H9 (cell line): Measurements from ENCODE around the gene FAM3D. TPM values are rescaled to one million over a fixed set of nuclear protein-coding genes. Genes with fewer than 3 reads are reported as not detected.
"Not testable (repeated sequence)": the region's sequence is repeated elsewhere in the genome, so short reads cannot be mapped to it uniquely, and the experiment has no call there.

Experiments used
- DNase-seq: peaks from one replicate; pipeline ENCODE4 v3.0.0-alpha.2; 2017
- H2AFZ ChIP-seq: one replicate; pipeline ENCODE4 v1.6.1; 2013; ENCODE audit warnings: mild to moderate bottlenecking, low read length, control low read depth, moderate library complexity
- H2AK5ac ChIP-seq: 2 replicates; pipeline ENCODE4 v1.6.1; 2013; ENCODE audit warnings: low read length, control low read depth, mixed read lengths; ENCODE audit not compliant: insufficient read length
- H2BK120ac ChIP-seq: one replicate; pipeline ENCODE4 v1.6.1; 2013; ENCODE audit warnings: low read depth, mild to moderate bottlenecking, low read length, control low read depth, inconsistent platforms; ENCODE audit not compliant: poor library complexity, severe bottlenecking
- H2BK12ac ChIP-seq: 2 replicates; pipeline ENCODE4 v1.6.1; 2013; ENCODE audit warnings: low read length, control low read depth, mixed read lengths, low read depth; ENCODE audit not compliant: insufficient read length
- H2BK15ac ChIP-seq: 2 replicates; pipeline ENCODE4 v1.6.1; 2013; ENCODE audit warnings: low read depth, low read length, control low read depth
- H2BK20ac ChIP-seq: one replicate; pipeline ENCODE4 v1.6.1; 2013; ENCODE audit warnings: low read depth, mild to moderate bottlenecking, low read length, control low read depth, inconsistent platforms; ENCODE audit not compliant: poor library complexity, severe bottlenecking
- H2BK5ac ChIP-seq: 2 replicates; pipeline ENCODE4 v1.6.1; 2013; ENCODE audit warnings: low read length, control low read depth, mixed read lengths; ENCODE audit not compliant: insufficient read length
- H3K14ac ChIP-seq: 2 replicates; pipeline ENCODE4 v1.6.1; 2013; ENCODE audit warnings: low read length, control low read depth; ENCODE audit not compliant: insufficient read depth
- H3K18ac ChIP-seq: 2 replicates; pipeline ENCODE4 v1.6.1; 2013; ENCODE audit warnings: low read depth, mild to moderate bottlenecking, mixed read lengths, low read length, control low read depth; ENCODE audit not compliant: insufficient read length
- H3K23ac ChIP-seq: 2 replicates; pipeline ENCODE4 v1.6.1; 2013; ENCODE audit warnings: low read length, control low read depth, mixed read lengths, low read depth; ENCODE audit not compliant: insufficient read length
- H3K23me2 ChIP-seq: 2 replicates; pipeline ENCODE4 v1.6.1; 2013; ENCODE audit warnings: low read depth, mild to moderate bottlenecking, mixed read lengths, low read length, control low read depth; ENCODE audit not compliant: insufficient read length, poor library complexity, severe bottlenecking
- H3K27ac ChIP-seq: 2 replicates; pipeline ENCODE4 v1.5.1; 2013; ENCODE audit warnings: low read length, control low read depth, mixed read lengths, low read depth; ENCODE audit not compliant: insufficient read length
- H3K27me3 ChIP-seq: 2 replicates; pipeline ENCODE4 v1.6.1; 2013; ENCODE audit warnings: low read length, control low read depth, inconsistent platforms; ENCODE audit not compliant: insufficient read depth
- H3K4ac ChIP-seq: 2 replicates; pipeline ENCODE4 v1.6.1; 2013; ENCODE audit warnings: low read depth, mild to moderate bottlenecking, control low read depth, inconsistent platforms, low read length, moderate library complexity
- H3K4me1 ChIP-seq: 2 replicates; pipeline ENCODE4 v1.6.1; 2013; ENCODE audit warnings: low read length, control low read depth, inconsistent platforms; ENCODE audit not compliant: insufficient read depth
- H3K4me2 ChIP-seq: 2 replicates; pipeline ENCODE4 v1.6.1; 2013; ENCODE audit warnings: low read length, control low read depth, mixed read lengths; ENCODE audit not compliant: insufficient read length, insufficient read depth
- H3K56ac ChIP-seq: 2 replicates; pipeline ENCODE4 v1.6.1; 2013; ENCODE audit warnings: low read depth, mild to moderate bottlenecking, mixed read lengths, low read length, control low read depth; ENCODE audit not compliant: insufficient read length
- H3K79me1 ChIP-seq: 2 replicates; pipeline ENCODE4 v1.6.1; 2013; ENCODE audit warnings: low read depth, mild to moderate bottlenecking, moderate library complexity, low read length, control low read depth, inconsistent platforms; ENCODE audit not compliant: insufficient read depth, poor library complexity, severe bottlenecking
- H3K79me2 ChIP-seq: 2 replicates; pipeline ENCODE4 v1.6.1; 2013; ENCODE audit warnings: low read length, control low read depth, inconsistent platforms; ENCODE audit not compliant: insufficient read depth
- H3K9ac ChIP-seq: 2 replicates; pipeline ENCODE4 v1.6.1; 2013; ENCODE audit warnings: low read length, control low read depth, mixed read lengths; ENCODE audit not compliant: insufficient read length; ENCODE audit errors: extremely low read depth
- H3K9me3 ChIP-seq: one replicate; pipeline ENCODE4 v1.6.1; 2013; ENCODE audit warnings: low read depth, low read length, inconsistent platforms; ENCODE audit not compliant: control insufficient read depth
- H3T11ph ChIP-seq: one replicate; pipeline ENCODE4 v1.6.1; 2013; ENCODE audit warnings: mild to moderate bottlenecking, low read length, control low read depth, inconsistent platforms
- H4K20me1 ChIP-seq: one replicate; pipeline ENCODE4 v1.6.1; 2013; ENCODE audit not compliant: control insufficient read depth, insufficient read length, insufficient read depth
- H4K5ac ChIP-seq: 2 replicates; pipeline ENCODE4 v1.6.1; 2013; ENCODE audit warnings: low read depth, mild to moderate bottlenecking, mixed read lengths, low read length, control low read depth; ENCODE audit not compliant: insufficient read length
- H4K8ac ChIP-seq: replicated peaks from 2 replicates; pipeline ENCODE4 v1.6.1; 2013; ENCODE audit warnings: low read length, control low read depth, mixed read lengths, low read depth; ENCODE audit not compliant: insufficient read length
- H4K91ac ChIP-seq: 2 replicates; pipeline ENCODE4 v1.6.1; 2013; ENCODE audit warnings: low read depth, mild to moderate bottlenecking, moderate library complexity, mixed read lengths, low read length, control low read depth; ENCODE audit not compliant: insufficient read length
- H3K27ac Mint-ChIP-seq, 3 experiments: 2 replicates in 2 of 3; 3 replicates in 1 of 3; pipeline ENCODE4 v1.8.0; 2020 to 2021; ENCODE audit warnings: mixed read lengths in 3 of 3, mild to moderate bottlenecking in 1 of 3, moderate library complexity in 1 of 3
- H3K27me3 Mint-ChIP-seq: 2 replicates; pipeline ENCODE4 v1.8.0; 2021; ENCODE audit warnings: low read depth, mild to moderate bottlenecking, moderate library complexity, mixed read lengths
- H3K36me3 Mint-ChIP-seq, 3 experiments: 2 replicates in 2 of 3; 3 replicates in 1 of 3; pipeline ENCODE4 v1.8.0; 2020 to 2021; ENCODE audit warnings: low read depth in 3 of 3, mixed read lengths in 3 of 3; ENCODE audit not compliant: insufficient read depth in 1 of 3
- H3K4me1 Mint-ChIP-seq, 2 experiments: 2 replicates each; pipeline ENCODE4 v1.8.0; 2020; ENCODE audit warnings: mixed read lengths in 2 of 2
- H3K4me3 Mint-ChIP-seq, 2 experiments: 2 replicates in 1 of 2; 3 replicates in 1 of 2; pipeline ENCODE4 v1.8.0; 2020 to 2021; ENCODE audit warnings: mild to moderate bottlenecking in 2 of 2, mixed read lengths in 2 of 2, moderate library complexity in 1 of 2
- H3K9me3 Mint-ChIP-seq, 2 experiments: 2 replicates in 1 of 2; 3 replicates in 1 of 2; pipeline ENCODE4 v1.8.0; 2020; ENCODE audit warnings: mild to moderate bottlenecking in 2 of 2, mixed read lengths in 2 of 2, moderate library complexity in 1 of 2
- CTCF ChIP-seq: fragments of 200-600 bp; sonication (generic); conservative IDR thresholded peaks from 3 replicates; pipeline ENCODE4 v1.8.0; 2021; ENCODE audit warnings: antibody characterized with exemption, mild to moderate bottlenecking
- WGBS: extraction: QIAGEN DNeasy Blood & Tissue Kit; methylation state at CpG from one replicate; pipeline ENCODE4 v1.1.7; 2013; ENCODE audit warnings: missing lambda C conversion rate, low lambda C conversion rate, mixed read lengths; ENCODE audit not compliant: insufficient read length; ENCODE audit errors: extremely low coverage; 5-methylcytosine and 5-hydroxymethylcytosine counted together
- total RNA-seq: library from RNA; stranded (reverse); gene quantifications from 2 replicates; pipeline ENCODE4 v1.2.1, GENCODE V29; 2021

The FAM3D gene
- total RNA-seq, 1 experiment from 2014 or later: not detected

GRCh38 chr3:58679446-58679845 is 12.9 kb upstream of the FAM3D start:
- no peaks in the 10 kb centered on the region for H3K79me1 ChIP-seq
- no CpG with 5 or more reads among the region's 6 CpGs for WGBS
- no peak overlapping the region for H4K91ac ChIP-seq
- no peak overlapping the region for H3K9ac ChIP-seq
- Mint-ChIP-seq H3K36me3 (peaks cover 0 to 9% (median 4%) of the 10 kb centered on the region in 3 experiments; a peak in 3 of 7 replicates), H3K27ac (no peak overlapping the region), H3K4me1 (peaks cover 2 to 4% of the 10 kb centered on the region in 2 experiments; a peak in 2 of 4 replicates), H3K27me3 (peaks cover 17% of the 10 kb centered on the region), H3K4me3 (no peak overlapping the region), H3K9me3 (peaks cover 7 to 16% of the 10 kb centered on the region in 2 experiments)
- H4K5ac ChIP-seq: no peak overlapping the region
- H2AFZ ChIP-seq: no peak overlapping the region
- H3K79me2 ChIP-seq: no peaks in the 10 kb centered on the region
- H2BK5ac ChIP-seq: no peak overlapping the region
- no peaks in the 10 kb centered on the region for H3K23me2 ChIP-seq
- no peak overlapping the region for H3K18ac ChIP-seq
- H3K4ac ChIP-seq: no peak overlapping the region
- no peak overlapping the region for H2BK120ac ChIP-seq
- no peaks in the 10 kb centered on the region for H4K20me1 ChIP-seq
- H3K23ac ChIP-seq: no peak overlapping the region
- no peak overlapping the region for H2BK15ac ChIP-seq
- H3K9me3 ChIP-seq: no peaks in the 10 kb centered on the region
- no peak for DNase-seq
- no peaks in the 10 kb centered on the region for H3K4me1 ChIP-seq
- no peak overlapping the region for H2BK20ac ChIP-seq
- TF ChIP-seq CTCF: no peak
- no peak overlapping the region for H2BK12ac ChIP-seq
- no peak overlapping the region for H2AK5ac ChIP-seq
- H3K4me2 ChIP-seq: no peak overlapping the region
- H3K27me3 ChIP-seq: no peaks in the 10 kb centered on the region
- H3K14ac ChIP-seq: no peak overlapping the region
- no peak overlapping the region for H3K27ac ChIP-seq
- H3K56ac ChIP-seq: no peak overlapping the region
- no peak overlapping the region for H3T11ph ChIP-seq
- no peak overlapping the region for H4K8ac ChIP-seq

DNA sequence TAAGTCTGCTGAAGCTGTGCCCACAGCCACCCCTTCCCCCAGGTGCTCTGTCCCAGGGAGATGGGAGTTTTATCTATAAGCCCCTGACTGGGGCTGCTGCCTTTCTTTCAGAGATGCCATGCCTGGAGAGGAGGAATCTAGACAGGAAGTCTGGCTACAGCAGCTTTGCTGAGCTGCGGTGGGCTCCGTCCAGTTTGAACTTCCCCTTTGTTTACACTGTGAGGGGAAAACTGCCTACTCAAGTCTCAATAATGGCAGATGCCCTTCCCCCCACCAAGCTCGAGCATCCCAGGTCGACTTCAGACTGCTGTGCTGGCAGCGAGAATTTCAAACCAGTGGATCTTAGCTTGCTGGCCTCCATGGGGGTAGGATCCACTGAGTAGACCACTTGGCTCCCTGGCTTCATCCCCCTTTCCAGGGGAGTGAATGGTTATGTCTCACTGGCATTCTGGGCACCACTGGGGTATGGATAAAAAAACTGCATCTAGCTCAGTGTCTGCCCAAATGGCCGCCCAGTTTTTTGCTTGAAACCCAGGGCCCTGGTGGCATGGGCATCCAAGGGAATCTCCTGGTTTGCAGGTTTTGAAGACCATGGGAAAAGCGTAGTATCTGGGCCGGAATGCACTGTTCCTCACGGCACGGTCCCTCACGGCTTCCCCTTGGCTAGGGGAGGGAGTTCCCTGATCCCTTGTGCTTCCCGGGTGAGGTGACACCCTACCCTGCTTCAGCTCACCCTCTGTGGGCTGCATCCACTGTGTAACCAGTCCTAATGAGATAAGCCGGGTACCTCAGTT is 11.8 kb upstream of the FAM3D start:
- H3K56ac ChIP-seq, H3K27ac Mint-ChIP-seq, H3K23me2 ChIP-seq, H3K4me1 ChIP-seq, H4K20me1 ChIP-seq, H3K9me3 ChIP-seq, H3K4me3 Mint-ChIP-seq, H4K91ac ChIP-seq, H3K9ac ChIP-seq, H3K4ac ChIP-seq, H3K18ac ChIP-seq, H3K4me1 Mint-ChIP-seq, H2AK5ac ChIP-seq, H3K27me3 ChIP-seq, H3K79me1 ChIP-seq, H2BK5ac ChIP-seq, H3K4me2 ChIP-seq, H2BK12ac ChIP-seq, DNase-seq, H4K5ac ChIP-seq, H3T11ph ChIP-seq, H3K27ac ChIP-seq, H3K36me3 Mint-ChIP-seq, H2BK20ac ChIP-seq, H2BK15ac ChIP-seq, H3K14ac ChIP-seq, H3K79me2 ChIP-seq, H4K8ac ChIP-seq, H2AFZ ChIP-seq, H2BK120ac ChIP-seq, H3K23ac ChIP-seq: not testable (repeated sequence)
- no CpG with 5 or more reads among the region's 13 CpGs for WGBS
- Mint-ChIP-seq H3K9me3 (peaks cover 10 to 13% of the 10 kb centered on the region in 2 experiments), H3K27me3 (peaks cover 24% of the 10 kb centered on the region)
